ENCODE data around the gene KIF26B. TPM values are rescaled to one million over a fixed set of nuclear protein-coding genes. Genes with fewer than 3 reads are reported as not detected.
"Not testable (repeated sequence)": the region's sequence is repeated elsewhere in the genome, so short reads cannot be mapped to it uniquely, and the experiment has no call there.

Gene KIF26B
- total RNA-seq, 1 donor from 2014 or later: 5.1 TPM

- peaks cover 9% of the 10 kb centered on the region for H3K4me1 Mint-ChIP-seq (ENCODE audit: low read depth)
- H3K9me3 Mint-ChIP-seq (ENCODE audit: low read depth): peaks cover 3% of the 10 kb centered on the region
- no peak for TF ChIP-seq CTCF (IDR thresholded peaks at IDR 0.05; ENCODE audit: unreplicated experiment)
- H3K36me3 Mint-ChIP-seq (ENCODE audit: insufficient read depth): no peaks in the 10 kb centered on the region
- H3K27me3 Mint-ChIP-seq: peaks cover 3% of the 10 kb centered on the region
- DNase-seq (ENCODE audit: low spot score, unreplicated experiment): no peak
- H3K4me3 Mint-ChIP-seq (ENCODE audit: low read depth): no peak overlapping the region
- H3K27ac Mint-ChIP-seq: no peak overlapping the region
Measured at GRCh38 chr1:245398180-245398579, 243.4 kb downstream of the KIF26B start.

- no peak overlapping the region for H3K27ac Mint-ChIP-seq
- H3K4me1 Mint-ChIP-seq (ENCODE audit: low read depth): peaks cover 20% of the 10 kb centered on the region
- no peak overlapping the region for H3K4me3 Mint-ChIP-seq (ENCODE audit: low read depth)
- no peak for TF ChIP-seq CTCF (IDR thresholded peaks at IDR 0.05; ENCODE audit: unreplicated experiment)
- H3K27me3 Mint-ChIP-seq: peaks cover 6% of the 10 kb centered on the region
- H3K36me3 Mint-ChIP-seq (ENCODE audit: insufficient read depth): no peaks in the 10 kb centered on the region
- H3K9me3 Mint-ChIP-seq (ENCODE audit: low read depth): no peaks in the 10 kb centered on the region
- DNase-seq (ENCODE audit: low spot score, unreplicated experiment): no peak
Measured at GRCh38 chr1:245401881-245402587, 247.2 kb downstream of the KIF26B start.

- not testable (repeated sequence) for H3K27me3 Mint-ChIP-seq; H3K9me3 Mint-ChIP-seq (ENCODE audit: low read depth); H3K4me3 Mint-ChIP-seq (ENCODE audit: low read depth); H3K36me3 Mint-ChIP-seq (ENCODE audit: insufficient read depth); DNase-seq (ENCODE audit: low spot score, unreplicated experiment); H3K27ac Mint-ChIP-seq
- H3K4me1 Mint-ChIP-seq (ENCODE audit: low read depth): peaks cover 16% of the 10 kb centered on the region
Measured at GRCh38 chr1:245402998-245403397, 248.2 kb downstream of the KIF26B start.

GRCh38 chr1:245404527-245404926, 249.7 kb downstream of the KIF26B start:
- peaks cover 13% of the 10 kb centered on the region for H3K4me1 Mint-ChIP-seq (ENCODE audit: low read depth)
- no peaks in the 10 kb centered on the region for H3K9me3 Mint-ChIP-seq (ENCODE audit: low read depth)
- no peak for DNase-seq (ENCODE audit: low spot score, unreplicated experiment)
- no peak for TF ChIP-seq CTCF (IDR thresholded peaks at IDR 0.05; ENCODE audit: unreplicated experiment)
- no peak overlapping the region for H3K4me3 Mint-ChIP-seq (ENCODE audit: low read depth)
- H3K36me3 Mint-ChIP-seq (ENCODE audit: insufficient read depth): no peaks in the 10 kb centered on the region
- H3K27ac Mint-ChIP-seq: no peak overlapping the region
- H3K27me3 Mint-ChIP-seq: peaks cover 7% of the 10 kb centered on the region

- no peak for TF ChIP-seq CTCF (IDR thresholded peaks at IDR 0.05; ENCODE audit: unreplicated experiment)
- no peaks in the 10 kb centered on the region for H3K36me3 Mint-ChIP-seq (ENCODE audit: insufficient read depth)
- no peak overlapping the region for H3K4me3 Mint-ChIP-seq (ENCODE audit: low read depth)
- no peaks in the 10 kb centered on the region for H3K9me3 Mint-ChIP-seq (ENCODE audit: low read depth)
- DNase-seq (ENCODE audit: low spot score, unreplicated experiment): no peak
- H3K27me3 Mint-ChIP-seq: peaks cover 7% of the 10 kb centered on the region
- H3K27ac Mint-ChIP-seq: no peak overlapping the region
- peaks cover 14% of the 10 kb centered on the region for H3K4me1 Mint-ChIP-seq (ENCODE audit: low read depth)
Measured at GRCh38 chr1:245404952-245405351, 250.2 kb downstream of the KIF26B start.

GRCh38 chr1:245406426-245406825, 251.6 kb downstream of the KIF26B start:
- no peak for TF ChIP-seq CTCF (IDR thresholded peaks at IDR 0.05; ENCODE audit: unreplicated experiment)
- Mint-ChIP-seq H3K27me3 (peaks cover 9% of the 10 kb centered on the region), H3K9me3 (ENCODE audit: low read depth) (no peaks in the 10 kb centered on the region), H3K27ac (no peak overlapping the region), H3K4me3 (ENCODE audit: low read depth) (no peak overlapping the region), H3K4me1 (ENCODE audit: low read depth) (peaks cover 14% of the 10 kb centered on the region), H3K36me3 (ENCODE audit: insufficient read depth) (no peaks in the 10 kb centered on the region)
- DNase-seq (ENCODE audit: low spot score, unreplicated experiment): no peak

Data from progenitor cell of endocrine pancreas (in vitro differentiated cells).